GM23338 (cell line): ENCODE data around the gene GNRH2. TPM values are rescaled to one million over a fixed set of nuclear protein-coding genes. Genes with fewer than 3 reads are reported as not detected.
"Not testable (repeated sequence)": the region's sequence is repeated elsewhere in the genome, so short reads cannot be mapped to it uniquely, and the experiment has no call there.

Experiments
- ATAC-seq: fragments of 200-7000 bp; cut with Tn5 transposase; 3 replicates; pipeline ENCODE4 v1.9.1; 2020
- DNase-seq: peaks from one replicate; pipeline ENCODE4 v3.0.0-alpha.2; 2015; ENCODE audit warnings: low spot score
- H2AFZ ChIP-seq: fragments of 200-600 bp; sonication (generic); 2 replicates; pipeline ENCODE4 v1.8.0; 2016; ENCODE audit warnings: antibody characterized with exemption, mild to moderate bottlenecking, moderate library complexity
- H3F3A ChIP-seq: fragments of 200-600 bp; sonication (generic); replicated peaks from 2 replicates; pipeline ENCODE4 v1.8.0; 2017; ENCODE audit warnings: antibody characterized with exemption, mixed run types, low read depth
- H3K27ac ChIP-seq: fragments of 200-600 bp; sonication (generic); 2 replicates; pipeline ENCODE4 v1.6.1; 2016; ENCODE audit warnings: low read depth
- H3K27me3 ChIP-seq: fragments of 200-600 bp; sonication (generic); 2 replicates; pipeline ENCODE4 v1.8.0; 2016; ENCODE audit warnings: mild to moderate bottlenecking, mixed run types, moderate library complexity; ENCODE audit not compliant: insufficient read depth
- H3K36me3 ChIP-seq: fragments of 200-600 bp; sonication (generic); 2 replicates; pipeline ENCODE4 v1.8.0; 2016; ENCODE audit warnings: mild to moderate bottlenecking; ENCODE audit not compliant: insufficient read depth
- H3K4me1 ChIP-seq: fragments of 200-600 bp; sonication (generic); 2 replicates; pipeline ENCODE4 v1.8.0; 2016; ENCODE audit warnings: mild to moderate bottlenecking, moderate library complexity; ENCODE audit not compliant: insufficient read depth
- H3K4me2 ChIP-seq: fragments of 200-600 bp; sonication (generic); 2 replicates; pipeline ENCODE4 v1.7.1; 2017; ENCODE audit warnings: mixed run types
- H3K4me3 ChIP-seq: fragments of 200-600 bp; sonication (generic); 2 replicates; pipeline ENCODE4 v1.6.1; 2016; ENCODE audit warnings: mixed run types
- H3K79me2 ChIP-seq: fragments of 200-600 bp; sonication (generic); replicated peaks from 2 replicates; pipeline ENCODE4 v1.8.0; 2017; ENCODE audit warnings: mild to moderate bottlenecking; ENCODE audit not compliant: insufficient read depth
- H3K9me2 ChIP-seq: fragments of 200-600 bp; sonication (generic); 2 replicates; pipeline ENCODE4 v1.8.0; 2017; ENCODE audit not compliant: insufficient read depth
- H4K20me1 ChIP-seq: fragments of 200-600 bp; sonication (generic); replicated peaks from 2 replicates; pipeline ENCODE4 v1.8.0; 2017; ENCODE audit warnings: mild to moderate bottlenecking; ENCODE audit not compliant: insufficient read depth
- H3K27ac Mint-ChIP-seq: 2 replicates; pipeline ENCODE4 v1.8.0; 2020; ENCODE audit warnings: inconsistent platforms, mild to moderate bottlenecking, moderate library complexity, mixed read lengths
- H3K27me3 Mint-ChIP-seq: 3 replicates; pipeline ENCODE4 v1.8.0; 2022; ENCODE audit warnings: low read depth, mild to moderate bottlenecking, moderate library complexity, mixed read lengths, inconsistent platforms; ENCODE audit not compliant: insufficient read depth, poor library complexity
- H3K36me3 Mint-ChIP-seq: 3 replicates; pipeline ENCODE4 v1.8.0; 2021; ENCODE audit warnings: low read depth, mild to moderate bottlenecking, inconsistent platforms, moderate library complexity, mixed read lengths
- H3K4me1 Mint-ChIP-seq: 3 replicates; pipeline ENCODE4 v1.8.0; 2020; ENCODE audit warnings: mild to moderate bottlenecking, inconsistent platforms, mixed read lengths
- H3K4me3 Mint-ChIP-seq: 3 replicates; pipeline ENCODE4 v1.8.0; 2021; ENCODE audit warnings: moderate library complexity, mild to moderate bottlenecking, inconsistent platforms, mixed read lengths
- H3K9me3 Mint-ChIP-seq: 3 replicates; pipeline ENCODE4 v1.8.0; 2020; ENCODE audit warnings: moderate library complexity, mild to moderate bottlenecking, inconsistent platforms, mixed read lengths
- EZH2phosphoT487 ChIP-seq: fragments of 200-600 bp; sonication (generic); IDR thresholded peaks from one replicate; pipeline ENCODE4 v1.8.1; 2018; ENCODE audit warnings: antibody characterized with exemption; ENCODE audit not compliant: unreplicated experiment
- JUNB ChIP-seq: IDR thresholded peaks from one replicate; pipeline ENCODE4 v1.6.1; 2016; ENCODE audit warnings: antibody characterized with exemption; ENCODE audit not compliant: unreplicated experiment
- NANOG ChIP-seq: IDR thresholded peaks from 2 replicates; pipeline ENCODE4 v1.6.1; 2016; ENCODE audit warnings: antibody characterized with exemption, borderline replicate concordance
- POLR2AphosphoS5 ChIP-seq: IDR thresholded peaks from 2 replicates; pipeline ENCODE4 v1.6.1; 2016; ENCODE audit warnings: antibody characterized with exemption, low read depth
- STAT1 ChIP-seq: IDR thresholded peaks from one replicate; pipeline ENCODE4 v1.6.1; 2016; ENCODE audit warnings: antibody characterized with exemption; ENCODE audit not compliant: unreplicated experiment
- ZNF331 ChIP-seq: fragments of 250-450 bp; sonication (Bioruptor Pico); IDR thresholded peaks from 2 replicates; pipeline ENCODE4 v1.5.0; 2020; ENCODE audit warnings: low read depth, mild to moderate bottlenecking, moderate library complexity
- polyA plus RNA-seq: library from polyadenylated mRNA; unstranded; fragments of >200 nt; fragmentation: Nextera tagmentation; extraction: Ambion mirVana; gene quantifications from 2 replicates; pipeline ENCODE4 v1.2.1, GENCODE V29; 2016
- total RNA-seq: library from RNA; depleted of rRNA; stranded (reverse); fragments of >200 nt; shearing (Covaris generic); gene quantifications from 2 replicates; pipeline ENCODE4 v1.2.3, GENCODE V29; 2014
- TF ChIP-seq, protein P1 (sequence below): fragments of 250-450 bp; sonication (Bioruptor Pico); IDR thresholded peaks from 2 replicates; pipeline ENCODE4 v1.5.0; 2020; ENCODE audit warnings: mild to moderate bottlenecking, moderate library complexity
- TF ChIP-seq, protein P2 (sequence below), 2 experiments: fragments of 200-600 bp in 1 of 2; sonication (generic) in 1 of 2; conservative IDR thresholded peaks; 2 replicates each; pipeline versions ENCODE4 v1.5.1 to v1.6.1; 2016 to 2017; ENCODE audit warnings: antibody characterized with exemption in 2 of 2, low read depth in 2 of 2, mild to moderate bottlenecking in 2 of 2, moderate library complexity in 1 of 2
- TF ChIP-seq, protein P3 (sequence below): IDR thresholded peaks from 2 replicates; pipeline ENCODE4 v1.6.1; 2016; ENCODE audit warnings: antibody characterized with exemption

The GNRH2 gene
- total and polyA plus RNA-seq, 2 experiments from 2014 or later, result not detected

DNA sequence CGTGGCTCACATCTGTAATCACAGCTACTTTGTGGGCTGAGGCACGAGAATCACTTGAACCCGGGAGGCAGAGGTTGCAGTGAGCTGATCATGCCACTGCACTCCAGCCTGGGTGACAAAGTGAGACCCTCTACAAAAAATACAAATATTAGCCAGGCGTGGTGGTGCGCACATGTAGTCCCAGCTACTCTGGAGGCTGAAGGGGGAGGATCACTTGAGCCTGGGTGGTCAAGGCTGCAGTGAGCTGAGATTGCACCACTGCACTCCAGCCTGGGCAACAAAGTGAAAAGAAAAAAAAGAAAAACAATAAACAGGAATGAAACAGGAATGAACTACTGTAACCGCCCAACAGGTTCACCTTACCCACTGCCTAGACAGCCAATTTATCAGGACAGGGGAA, 20.7 kb downstream of the GNRH2 start:
- ATAC-seq, H3K4me3 Mint-ChIP-seq, H3K4me1 ChIP-seq, H3K9me3 Mint-ChIP-seq, H3F3A ChIP-seq, H4K20me1 ChIP-seq, H3K36me3 ChIP-seq, H3K9me2 ChIP-seq, H3K27me3 ChIP-seq, H3K79me2 ChIP-seq, H3K27me3 Mint-ChIP-seq, DNase-seq, H3K4me2 ChIP-seq, H3K36me3 Mint-ChIP-seq, H3K4me3 ChIP-seq, H3K4me1 Mint-ChIP-seq, H3K27ac Mint-ChIP-seq, H2AFZ ChIP-seq, H3K27ac ChIP-seq: not testable (repeated sequence)

DNA sequence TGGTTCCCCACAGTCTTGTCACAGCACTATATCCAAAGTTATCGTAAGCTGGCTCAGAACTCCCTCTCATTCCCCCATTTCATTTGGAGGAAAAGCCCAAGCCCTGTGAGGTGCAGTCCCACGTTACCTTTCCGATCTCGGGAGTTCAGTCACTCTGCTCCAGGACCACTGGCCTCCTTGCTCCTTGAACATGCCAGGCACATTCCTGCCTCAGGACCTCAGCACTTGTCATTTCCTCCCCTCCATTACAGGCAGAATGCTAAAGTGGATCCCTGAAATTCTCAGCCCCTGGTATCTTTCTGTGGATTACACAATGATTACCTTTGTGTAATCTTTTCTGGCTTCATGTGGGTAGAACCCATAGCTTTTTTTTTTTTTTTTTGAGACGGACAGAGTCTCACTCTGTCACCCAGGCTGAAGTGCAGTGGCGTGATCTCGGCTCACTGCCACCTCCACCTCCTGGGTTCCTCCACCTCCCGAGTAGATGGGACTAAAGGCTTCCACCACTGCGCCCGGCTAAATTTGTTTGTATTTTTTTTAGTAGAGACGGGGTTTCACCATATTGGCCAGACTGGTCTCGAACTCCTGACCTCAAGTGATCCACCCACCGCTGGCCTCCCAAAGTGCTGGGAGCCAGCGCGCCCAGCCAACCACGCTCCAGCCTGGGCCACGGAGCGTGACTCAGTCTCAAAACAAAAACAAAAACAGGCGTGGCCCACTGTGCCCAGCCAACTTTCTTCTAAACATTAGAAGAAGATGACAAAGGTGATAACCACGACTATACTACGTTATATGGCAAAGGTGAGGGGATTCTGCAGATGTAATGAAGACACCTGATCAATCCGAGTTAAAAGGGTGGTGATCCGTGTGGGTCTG, 24.0 kb downstream of the GNRH2 start:
- H3K79me2 ChIP-seq, result no peaks in the 10 kb centered on the region
- no peak for DNase-seq
- H3K4me2 ChIP-seq, result no peak overlapping the region
- H3F3A ChIP-seq, result 0 out of 2 replicates have a peak, but pooled peaks cover 3% of the 10 kb centered on the region
- Mint-ChIP-seq H3K4me1 (peaks cover 2% of the 10 kb centered on the region), H3K27me3 (peaks cover 19% of the 10 kb centered on the region), H3K9me3 (no peaks in the 10 kb centered on the region), H3K4me3 (no peak overlapping the region), H3K36me3 (no peaks in the 10 kb centered on the region), H3K27ac (no peak overlapping the region)
- H3K27me3 ChIP-seq, result peaks cover 20% of the 10 kb centered on the region
- H3K9me2 ChIP-seq, result no peaks in the 10 kb centered on the region
- no peaks in the 10 kb centered on the region for H4K20me1 ChIP-seq
- no peaks in the 10 kb centered on the region for H3K36me3 ChIP-seq
- peaks cover under 1% of the 10 kb centered on the region; the same call in 1 of the 2 replicates for H3K4me1 ChIP-seq
- H3K27ac ChIP-seq, result no peak overlapping the region
- no peak for ATAC-seq
- no peak overlapping the region for H2AFZ ChIP-seq
- H3K4me3 ChIP-seq, result no peak overlapping the region
- no peak for TF ChIP-seq EZH2phosphoT487
- TF ChIP-seq, protein P1, sequence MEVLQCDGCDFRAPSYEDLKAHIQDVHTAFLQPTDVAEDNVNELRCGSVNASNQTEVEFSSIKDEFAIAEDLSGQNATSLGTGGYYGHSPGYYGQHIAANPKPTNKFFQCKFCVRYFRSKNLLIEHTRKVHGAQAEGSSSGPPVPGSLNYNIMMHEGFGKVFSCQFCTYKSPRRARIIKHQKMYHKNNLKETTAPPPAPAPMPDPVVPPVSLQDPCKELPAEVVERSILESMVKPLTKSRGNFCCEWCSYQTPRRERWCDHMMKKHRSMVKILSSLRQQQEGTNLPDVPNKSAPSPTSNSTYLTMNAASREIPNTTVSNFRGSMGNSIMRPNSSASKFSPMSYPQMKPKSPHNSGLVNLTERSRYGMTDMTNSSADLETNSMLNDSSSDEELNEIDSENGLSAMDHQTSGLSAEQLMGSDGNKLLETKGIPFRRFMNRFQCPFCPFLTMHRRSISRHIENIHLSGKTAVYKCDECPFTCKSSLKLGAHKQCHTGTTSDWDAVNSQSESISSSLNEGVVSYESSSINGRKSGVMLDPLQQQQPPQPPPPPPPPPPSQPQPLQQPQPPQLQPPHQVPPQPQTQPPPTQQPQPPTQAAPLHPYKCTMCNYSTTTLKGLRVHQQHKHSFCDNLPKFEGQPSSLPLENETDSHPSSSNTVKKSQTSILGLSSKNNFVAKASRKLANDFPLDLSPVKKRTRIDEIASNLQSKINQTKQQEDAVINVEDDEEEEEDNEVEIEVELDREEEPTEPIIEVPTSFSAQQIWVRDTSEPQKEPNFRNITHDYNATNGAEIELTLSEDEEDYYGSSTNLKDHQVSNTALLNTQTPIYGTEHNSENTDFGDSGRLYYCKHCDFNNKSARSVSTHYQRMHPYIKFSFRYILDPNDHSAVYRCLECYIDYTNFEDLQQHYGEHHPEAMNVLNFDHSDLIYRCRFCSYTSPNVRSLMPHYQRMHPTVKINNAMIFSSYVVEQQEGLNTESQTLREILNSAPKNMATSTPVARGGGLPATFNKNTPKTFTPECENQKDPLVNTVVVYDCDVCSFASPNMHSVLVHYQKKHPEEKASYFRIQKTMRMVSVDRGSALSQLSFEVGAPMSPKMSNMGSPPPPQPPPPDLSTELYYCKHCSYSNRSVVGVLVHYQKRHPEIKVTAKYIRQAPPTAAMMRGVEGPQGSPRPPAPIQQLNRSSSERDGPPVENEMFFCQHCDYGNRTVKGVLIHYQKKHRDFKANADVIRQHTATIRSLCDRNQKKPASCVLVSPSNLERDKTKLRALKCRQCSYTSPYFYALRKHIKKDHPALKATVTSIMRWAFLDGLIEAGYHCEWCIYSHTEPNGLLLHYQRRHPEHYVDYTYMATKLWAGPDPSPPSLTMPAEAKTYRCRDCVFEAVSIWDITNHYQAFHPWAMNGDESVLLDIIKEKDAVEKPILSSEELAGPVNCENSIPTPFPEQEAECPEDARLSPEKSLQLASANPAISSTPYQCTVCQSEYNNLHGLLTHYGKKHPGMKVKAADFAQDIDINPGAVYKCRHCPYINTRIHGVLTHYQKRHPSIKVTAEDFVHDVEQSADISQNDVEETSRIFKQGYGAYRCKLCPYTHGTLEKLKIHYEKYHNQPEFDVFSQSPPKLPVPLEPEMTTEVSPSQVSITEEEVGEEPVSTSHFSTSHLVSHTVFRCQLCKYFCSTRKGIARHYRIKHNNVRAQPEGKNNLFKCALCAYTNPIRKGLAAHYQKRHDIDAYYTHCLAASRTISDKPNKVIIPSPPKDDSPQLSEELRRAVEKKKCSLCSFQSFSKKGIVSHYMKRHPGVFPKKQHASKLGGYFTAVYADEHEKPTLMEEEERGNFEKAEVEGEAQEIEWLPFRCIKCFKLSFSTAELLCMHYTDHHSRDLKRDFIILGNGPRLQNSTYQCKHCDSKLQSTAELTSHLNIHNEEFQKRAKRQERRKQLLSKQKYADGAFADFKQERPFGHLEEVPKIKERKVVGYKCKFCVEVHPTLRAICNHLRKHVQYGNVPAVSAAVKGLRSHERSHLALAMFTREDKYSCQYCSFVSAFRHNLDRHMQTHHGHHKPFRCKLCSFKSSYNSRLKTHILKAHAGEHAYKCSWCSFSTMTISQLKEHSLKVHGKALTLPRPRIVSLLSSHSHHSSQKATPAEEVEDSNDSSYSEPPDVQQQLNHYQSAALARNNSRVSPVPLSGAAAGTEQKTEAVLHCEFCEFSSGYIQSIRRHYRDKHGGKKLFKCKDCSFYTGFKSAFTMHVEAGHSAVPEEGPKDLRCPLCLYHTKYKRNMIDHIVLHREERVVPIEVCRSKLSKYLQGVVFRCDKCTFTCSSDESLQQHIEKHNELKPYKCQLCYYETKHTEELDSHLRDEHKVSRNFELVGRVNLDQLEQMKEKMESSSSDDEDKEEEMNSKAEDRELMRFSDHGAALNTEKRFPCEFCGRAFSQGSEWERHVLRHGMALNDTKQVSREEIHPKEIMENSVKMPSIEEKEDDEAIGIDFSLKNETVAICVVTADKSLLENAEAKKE (CRISPR knock-in tag), result no peak
- no peak for TF ChIP-seq STAT1
- TF ChIP-seq POLR2AphosphoS5, result no peak
- TF ChIP-seq, protein P2, sequence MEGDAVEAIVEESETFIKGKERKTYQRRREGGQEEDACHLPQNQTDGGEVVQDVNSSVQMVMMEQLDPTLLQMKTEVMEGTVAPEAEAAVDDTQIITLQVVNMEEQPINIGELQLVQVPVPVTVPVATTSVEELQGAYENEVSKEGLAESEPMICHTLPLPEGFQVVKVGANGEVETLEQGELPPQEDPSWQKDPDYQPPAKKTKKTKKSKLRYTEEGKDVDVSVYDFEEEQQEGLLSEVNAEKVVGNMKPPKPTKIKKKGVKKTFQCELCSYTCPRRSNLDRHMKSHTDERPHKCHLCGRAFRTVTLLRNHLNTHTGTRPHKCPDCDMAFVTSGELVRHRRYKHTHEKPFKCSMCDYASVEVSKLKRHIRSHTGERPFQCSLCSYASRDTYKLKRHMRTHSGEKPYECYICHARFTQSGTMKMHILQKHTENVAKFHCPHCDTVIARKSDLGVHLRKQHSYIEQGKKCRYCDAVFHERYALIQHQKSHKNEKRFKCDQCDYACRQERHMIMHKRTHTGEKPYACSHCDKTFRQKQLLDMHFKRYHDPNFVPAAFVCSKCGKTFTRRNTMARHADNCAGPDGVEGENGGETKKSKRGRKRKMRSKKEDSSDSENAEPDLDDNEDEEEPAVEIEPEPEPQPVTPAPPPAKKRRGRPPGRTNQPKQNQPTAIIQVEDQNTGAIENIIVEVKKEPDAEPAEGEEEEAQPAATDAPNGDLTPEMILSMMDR (conservative IDR thresholded peaks at IDR 0.05; ENCODE audit: low read depth in 2 of 2), result no peak
- TF ChIP-seq, protein P3, sequence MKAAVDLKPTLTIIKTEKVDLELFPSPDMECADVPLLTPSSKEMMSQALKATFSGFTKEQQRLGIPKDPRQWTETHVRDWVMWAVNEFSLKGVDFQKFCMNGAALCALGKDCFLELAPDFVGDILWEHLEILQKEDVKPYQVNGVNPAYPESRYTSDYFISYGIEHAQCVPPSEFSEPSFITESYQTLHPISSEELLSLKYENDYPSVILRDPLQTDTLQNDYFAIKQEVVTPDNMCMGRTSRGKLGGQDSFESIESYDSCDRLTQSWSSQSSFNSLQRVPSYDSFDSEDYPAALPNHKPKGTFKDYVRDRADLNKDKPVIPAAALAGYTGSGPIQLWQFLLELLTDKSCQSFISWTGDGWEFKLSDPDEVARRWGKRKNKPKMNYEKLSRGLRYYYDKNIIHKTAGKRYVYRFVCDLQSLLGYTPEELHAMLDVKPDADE, result no peak
- TF ChIP-seq NANOG, result no peak
- no peak for TF ChIP-seq JUNB
- no peak for TF ChIP-seq ZNF331 (CRISPR knock-in tag)
